Hematopoietic multipotent progenitor cell (in vitro differentiated cells): Measurements from ENCODE around the gene ATP8B4. TPM values are rescaled to one million over a fixed set of nuclear protein-coding genes. Genes with fewer than 3 reads are reported as not detected.
"Not testable (repeated sequence)": the region's sequence is repeated elsewhere in the genome, so short reads cannot be mapped to it uniquely, and the experiment has no call there.

Source experiments
- DNase-seq, 3 donors: peaks; one replicate each; pipeline ENCODE4 v3.0.0-alpha.2; 2011 to 2015; ENCODE audit warnings: low read depth in 2 of 3, low spot score in 2 of 3
- total RNA-seq: library from RNA; depleted of rRNA; stranded (reverse); fragments of >200 nt; gene quantifications from one replicate; pipeline ENCODE4 v1.2.3, GENCODE V29; 2012

ATP8B4 gene
- total RNA-seq, 1 donor, result 141 TPM

DNA sequence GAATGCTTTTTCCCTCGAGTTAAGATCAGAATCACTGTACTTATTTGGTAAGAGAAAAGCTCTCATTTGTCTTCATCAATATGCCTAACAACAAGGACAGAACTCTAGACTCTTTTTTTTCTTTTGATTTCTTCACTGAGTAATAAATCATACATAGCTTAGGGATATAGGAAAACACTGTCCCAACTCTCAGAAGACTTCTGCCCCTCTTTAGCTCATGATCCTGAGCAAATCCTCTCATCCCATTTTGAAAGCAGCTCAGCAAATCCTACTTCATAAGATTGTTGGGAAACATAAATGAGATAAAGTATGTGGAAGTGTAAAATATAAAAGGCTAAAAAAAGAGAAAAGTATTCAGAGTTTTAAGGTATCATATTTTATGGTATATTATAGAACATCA, 141.7 kb downstream of the ATP8B4 start:
- DNase-seq, result no peak

- no peak for DNase-seq
These were observed 154.5 kb downstream of the ATP8B4 start for GRCh38 chr15:49964551-49964950.

DNA sequence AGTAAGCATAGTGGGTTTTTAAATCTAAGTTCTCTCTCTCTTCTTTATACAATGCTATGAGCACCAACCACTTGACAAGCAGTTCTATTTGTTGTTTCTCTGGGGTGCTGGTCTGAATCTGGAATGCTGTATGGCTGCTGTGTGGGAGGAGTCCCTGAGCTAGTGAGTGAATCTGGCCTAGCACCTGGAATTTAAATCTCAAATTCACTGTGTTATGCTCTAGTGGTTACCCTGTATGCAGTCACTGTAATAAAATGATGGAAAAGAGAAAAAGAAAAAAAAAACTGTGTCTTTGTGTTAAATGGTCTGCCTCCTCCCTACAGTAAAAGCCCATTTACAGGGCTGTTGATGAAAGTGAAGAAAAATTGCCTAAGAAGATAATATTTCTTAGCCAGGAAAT, 155.0 kb downstream of the ATP8B4 start:
- no peak for DNase-seq

- not testable (repeated sequence) for DNase-seq
These were observed 155.8 kb downstream of the ATP8B4 start for GRCh38 chr15:49963033-49963772.

DNA sequence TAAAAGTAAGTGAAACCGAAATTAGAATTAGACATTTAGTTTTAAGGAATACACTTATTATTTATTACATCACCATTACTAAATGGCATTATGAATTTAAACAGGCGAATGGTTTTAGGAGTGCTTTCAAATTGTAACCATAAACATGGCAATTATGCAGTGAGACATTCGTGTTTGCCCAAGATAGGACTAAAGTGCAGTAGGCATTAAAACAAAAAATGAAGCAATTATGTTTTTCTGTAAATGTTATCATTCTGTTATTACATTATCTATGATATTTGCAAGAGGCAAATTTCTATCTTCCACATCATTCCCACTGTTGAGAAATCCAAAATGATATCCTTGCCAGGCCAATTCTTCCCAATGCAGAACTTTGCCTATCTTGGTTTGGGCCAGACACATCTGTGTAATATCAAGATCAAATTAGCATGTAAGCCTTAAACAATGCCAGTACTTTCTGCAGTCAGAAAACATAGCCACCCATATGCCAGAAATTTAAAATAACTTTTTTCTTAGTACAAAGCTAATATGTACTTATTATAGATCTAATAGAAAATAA, 156.9 kb downstream of the ATP8B4 start:
- DNase-seq, result no peak

DNA sequence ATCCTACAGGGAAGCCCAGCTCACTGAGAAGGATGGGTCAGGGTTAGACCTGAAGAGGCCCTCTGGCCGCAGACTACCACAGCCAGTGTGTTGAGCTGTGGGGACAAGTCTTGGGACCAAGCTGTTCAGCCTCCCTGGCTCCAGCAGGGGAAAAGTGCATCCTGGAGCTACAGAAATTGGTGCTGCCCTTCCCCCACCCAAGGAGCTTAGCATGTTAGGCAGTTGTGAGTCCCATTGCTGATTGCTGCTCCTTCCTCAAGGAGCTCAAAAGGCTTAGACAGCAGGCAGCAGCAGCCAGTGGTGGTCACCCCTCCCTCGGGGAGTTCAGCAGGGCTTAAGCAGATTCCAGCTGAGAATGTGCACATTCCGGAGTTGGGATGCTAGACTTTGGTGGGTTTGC, 165.6 kb downstream of the ATP8B4 start:
- no peak for DNase-seq

DNA sequence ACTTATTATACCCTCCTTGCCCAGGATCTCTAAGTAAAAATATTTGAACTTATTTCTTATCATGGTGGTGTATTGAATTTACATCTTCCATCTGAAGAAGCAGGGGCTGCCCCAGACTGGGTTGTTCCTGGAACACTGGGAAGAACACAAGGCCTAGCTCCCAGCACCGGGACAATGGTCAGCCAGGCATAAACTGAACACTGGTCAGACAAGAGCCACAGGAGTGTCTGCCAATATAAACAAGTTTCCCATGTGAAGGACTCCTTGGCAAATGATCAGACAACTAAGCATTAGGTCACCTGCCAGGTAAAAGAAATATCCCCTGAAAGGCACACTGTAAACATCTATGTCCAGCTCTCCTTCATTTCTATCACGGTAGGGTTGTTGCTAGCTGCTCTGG, 172.4 kb downstream of the ATP8B4 start:
- no peak for DNase-seq

DNA sequence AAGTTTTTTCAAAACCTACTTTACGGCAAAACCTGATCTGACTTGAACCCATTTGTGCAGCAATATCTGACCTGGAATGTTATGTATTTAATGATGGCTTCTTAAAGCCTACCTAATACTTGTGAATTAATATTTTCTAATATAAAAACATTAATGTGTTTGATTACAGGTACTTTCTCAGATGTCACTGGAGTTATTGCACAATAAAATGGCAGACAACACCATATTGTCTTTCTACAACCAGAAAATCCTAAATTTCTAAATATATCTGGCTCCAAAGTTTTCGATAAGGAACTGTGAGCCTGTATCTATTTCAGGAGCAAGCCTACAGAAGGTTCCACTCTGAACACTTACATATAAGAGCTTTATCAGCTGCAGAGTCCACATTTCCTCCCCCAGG, 184.5 kb downstream of the ATP8B4 start:
- no peak for DNase-seq

- DNase-seq, result no peak
These were observed 191.7 kb downstream of the ATP8B4 start for GRCh38 chr15:49927189-49927861.

- no peak for DNase-seq
These were observed 192.3 kb downstream of the ATP8B4 start for GRCh38 chr15:49926740-49927139.

DNA sequence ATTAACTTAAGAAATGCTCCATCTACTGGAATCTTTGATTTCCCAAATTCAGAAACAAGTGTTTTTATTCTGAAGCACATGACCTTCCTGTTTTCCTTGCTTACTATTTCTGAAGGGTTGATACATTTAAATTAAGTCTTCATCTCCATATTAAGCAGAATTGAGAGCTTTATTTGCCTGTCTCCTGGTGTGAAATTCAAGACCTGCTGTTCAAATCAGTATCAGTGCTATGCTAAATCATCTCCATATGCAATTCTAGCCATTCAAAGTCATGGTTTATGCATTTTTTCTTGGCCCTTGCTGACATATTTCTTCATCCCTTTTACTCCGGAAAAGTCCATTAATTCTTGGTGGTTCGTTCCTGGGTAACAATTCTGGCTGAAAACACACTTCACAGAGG, 195.4 kb downstream of the ATP8B4 start:
- DNase-seq, result no peak

DNA sequence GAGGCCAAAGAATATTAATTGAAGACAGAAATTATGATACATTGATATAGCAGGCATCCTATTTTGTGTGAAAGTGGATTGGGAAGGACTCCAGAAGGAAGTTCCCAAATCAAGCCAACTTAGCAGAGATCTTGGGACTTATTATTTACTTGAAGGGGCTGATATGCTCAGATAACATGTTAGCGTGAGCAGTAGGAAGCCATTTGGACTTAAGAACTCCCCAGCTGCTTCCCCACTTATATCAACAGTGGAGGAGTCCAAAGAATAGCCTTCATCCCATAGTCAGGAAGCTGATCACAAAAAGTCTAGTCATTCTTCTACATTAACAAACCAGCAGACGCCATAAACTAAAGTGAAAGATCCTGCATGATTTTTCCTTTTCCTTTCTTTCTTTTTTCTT, 200.0 kb downstream of the ATP8B4 start:
- DNase-seq, result no peak

GRCh38 chr15:49918121-49918520, 200.9 kb downstream of the ATP8B4 start:
- no peak for DNase-seq

DNA sequence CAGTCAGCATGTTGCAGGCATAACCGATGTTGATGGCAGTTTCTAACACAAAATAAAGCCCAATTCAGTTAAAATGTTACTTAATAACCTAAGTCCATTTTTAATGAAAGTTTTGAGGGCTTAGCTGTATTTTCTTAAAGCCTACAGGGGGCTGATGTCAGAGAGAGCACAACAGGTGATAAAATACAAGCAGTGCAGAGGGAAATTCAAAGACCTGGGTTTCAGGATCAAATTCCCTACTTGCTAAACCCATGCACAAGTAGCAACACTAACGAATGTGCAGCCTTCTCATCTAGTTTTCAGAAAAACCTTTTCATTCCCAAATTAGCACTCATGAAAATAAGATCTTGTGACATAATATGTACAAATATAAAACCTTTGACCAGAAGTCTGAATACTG, 202.0 kb downstream of the ATP8B4 start:
- DNase-seq, result no peak

DNA sequence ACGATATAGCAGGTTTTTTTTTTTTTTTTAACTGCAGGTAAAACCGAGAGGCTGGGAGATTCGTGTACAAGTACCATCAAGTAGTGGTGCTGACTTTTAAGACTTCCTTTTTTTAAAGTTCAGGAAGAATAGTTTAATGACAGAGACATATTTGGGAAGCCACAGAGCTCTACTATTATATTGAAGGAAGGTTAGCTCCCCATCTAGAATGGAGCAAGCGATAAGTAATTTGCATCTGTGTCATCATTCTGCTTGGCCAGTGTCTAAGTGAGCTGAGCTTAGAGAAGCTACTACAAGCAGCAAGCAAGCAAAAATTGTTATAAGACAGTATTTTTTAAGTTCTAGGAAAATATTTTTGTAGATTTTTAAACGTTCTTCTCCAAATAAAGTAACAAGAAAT, 203.2 kb downstream of the ATP8B4 start:
- DNase-seq, result no peak

GRCh38 chr15:49908933-49909295, 210.1 kb downstream of the ATP8B4 start:
- no peak for DNase-seq

- peak in 1 of 3 donors; percentile 44 for DNase-seq
These were observed 210.6 kb downstream of the ATP8B4 start for GRCh38 chr15:49908236-49908932.

DNA sequence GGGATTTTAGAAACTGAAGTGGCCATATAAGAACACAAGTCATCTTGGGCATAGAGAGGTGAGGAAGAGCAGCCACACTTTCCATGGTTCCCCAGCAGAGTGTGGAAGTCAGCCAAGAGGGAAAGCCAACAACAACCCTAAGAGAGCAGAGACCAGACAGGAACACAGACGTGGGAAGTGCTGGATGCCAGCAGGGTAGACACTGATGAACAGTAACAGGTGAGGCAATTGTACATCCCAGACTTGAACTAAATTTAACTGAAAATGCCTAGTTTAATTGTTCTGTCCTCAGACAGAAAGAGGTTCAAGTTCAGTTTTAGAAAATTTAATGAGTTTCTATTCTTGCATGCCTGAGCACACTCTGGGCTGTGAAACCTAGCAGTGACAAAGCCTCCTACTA, 212.1 kb downstream of the ATP8B4 start:
- DNase-seq, result no peak

DNA sequence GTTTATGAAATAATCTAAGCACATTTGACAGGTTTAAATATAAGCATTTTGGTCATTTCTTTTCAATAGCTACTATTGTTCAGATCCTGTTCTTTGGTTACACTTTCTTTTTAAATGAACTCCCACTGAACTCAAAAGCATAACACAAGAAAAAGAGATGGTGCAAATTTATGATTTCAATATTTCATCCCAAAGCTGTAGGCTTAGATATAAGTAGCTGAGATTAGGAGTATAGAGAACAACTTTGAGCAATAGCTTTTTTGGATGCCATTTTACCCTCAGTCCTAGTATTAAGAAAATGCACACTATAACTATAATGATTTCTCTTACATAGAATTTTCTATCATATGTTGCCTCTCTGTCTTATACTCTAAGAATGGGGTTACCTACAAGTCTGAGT, 213.8 kb downstream of the ATP8B4 start:
- no peak for DNase-seq

GRCh38 chr15:49904296-49904695, 214.7 kb downstream of the ATP8B4 start:
- DNase-seq, result no peak

- DNase-seq, result no peak
These were observed 216.1 kb downstream of the ATP8B4 start for GRCh38 chr15:49902685-49903501.
